ENCODE data around the gene HNRNPUL1. TPM values are rescaled to one million over a fixed set of nuclear protein-coding genes. Genes with fewer than 3 reads are reported as not detected.

The HNRNPUL1 gene
- total and polyA plus RNA-seq, 2 donors (not counting 1 experiment from before 2014, with no cell fraction given) = 60.7 to 273 TPM

GRCh38 chr19:41321600-41322270, 57.6 kb downstream of the HNRNPUL1 start:
- Mint-ChIP-seq H3K4me3 (no peak overlapping the region), H3K4me1 (peaks cover 53% of the 10 kb centered on the region), H3K27me3 (no peaks in the 10 kb centered on the region), H3K27ac (peak overlapping the region; percentile 83), H3K9me3 (ENCODE audit: insufficient read depth) (no peaks in the 10 kb centered on the region)
- 68% methylated on average over 10 of the region's 10 CpGs for WGBS (ENCODE audit: insufficient coverage)
- Histone ChIP-seq H3K9me3 (ENCODE audit: control extremely low read depth in 1 of 3, control insufficient read depth in 2 of 3, insufficient read depth in 1 of 3, low read length in 2 of 3) (no peaks in the 10 kb centered on the region), H3K27ac (ENCODE audit: low read length in 2 of 2) (peak overlapping the region; percentile 29 to 97), H3K4me1 (ENCODE audit: control insufficient read depth in 2 of 2, insufficient read depth in 2 of 2, low read length in 2 of 2) (peaks cover 26 to 53% of the 10 kb centered on the region in 2 donors), H2AFZ (ENCODE audit: insufficient read depth, low read depth, low read length, poor library complexity, severe bottlenecking) (no peak overlapping the region), H4K20me1 (ENCODE audit: control insufficient read depth, insufficient read depth, low read length, poor library complexity, severe bottlenecking) (peaks cover 16% of the 10 kb centered on the region), H3K9ac (ENCODE audit: low read length) (no peak overlapping the region), H3K79me2 (ENCODE audit: control insufficient read depth, insufficient read depth, low read length) (peaks cover 12% of the 10 kb centered on the region), H3K36me3 (replicated peaks in 1 of 2; ENCODE audit: control extremely low read depth in 1 of 2, control insufficient read depth in 1 of 2, extremely low read depth in 1 of 2, insufficient read depth in 2 of 2, low read length in 1 of 2) (peaks cover 0 to 65% of the 10 kb centered on the region in 2 experiments), H3K27me3 (replicated peaks in 1 of 4; ENCODE audit: control extremely low read depth in 1 of 4, control insufficient read depth in 3 of 4, insufficient read depth in 4 of 4, low read length in 3 of 4) (no peaks in the 10 kb centered on the region), H3K4me3 (ENCODE audit: control extremely low read depth in 1 of 5, extremely low read depth in 1 of 5, insufficient read depth in 1 of 5, low read depth in 2 of 5, low read length in 4 of 5) (no peak overlapping the region), H3K4me2 (replicated peaks; ENCODE audit: low read depth, low read length, poor library complexity, severe bottlenecking) (no peak overlapping the region)
- intact Hi-C loops (cut with micrococcal nuclease) = loop anchor here (10.0 kb wide), 1 partner anchor 243 kb away; no protein-coding TSS in a partner anchor
- TF ChIP-seq CTCF (IDR thresholded peaks at IDR 0.05) (peak; percentile 17), EZH2 (IDR thresholded peaks at IDR 0.05; ENCODE audit: borderline replicate concordance, insufficient read depth, low read depth, low read length, poor library complexity, severe bottlenecking) (no peak)
- CTCF ChIA-PET = interaction anchor here (0.9 to 9.7 kb wide), 5 partner anchors 13 to 249 kb away, joined by 3 to 130 read pairs (median 4); partner anchors contain the start of gene TGFB1
- no peak for ATAC-seq (ENCODE audit: low read depth)
- POLR2A ChIA-PET = interaction anchor here (0.6 to 1.9 kb wide), 3 partner anchors 13 to 30 kb away, joined by 3 to 7 read pairs (median 3); no protein-coding TSS in a partner anchor
- DNase-seq = peak; percentile 52

GRCh38 chr19:41322451-41322850, 58.3 kb downstream of the HNRNPUL1 start:
- peaks cover 33 to 60% of the 10 kb centered on the region in 2 donors for H3K4me1 ChIP-seq (ENCODE audit: control insufficient read depth in 2 of 2, insufficient read depth in 2 of 2, low read length in 2 of 2)
- no peak overlapping the region for H3K9ac ChIP-seq (ENCODE audit: low read length)
- no peaks in the 10 kb centered on the region for H3K27me3 ChIP-seq (replicated peaks in 1 of 4; ENCODE audit: control extremely low read depth in 1 of 4, control insufficient read depth in 3 of 4, insufficient read depth in 4 of 4, low read length in 3 of 4)
- Mint-ChIP-seq H3K4me1 (peaks cover 52% of the 10 kb centered on the region), H3K27ac (peak overlapping the region; percentile 83), H3K9me3 (ENCODE audit: insufficient read depth) (no peaks in the 10 kb centered on the region), H3K27me3 (no peaks in the 10 kb centered on the region), H3K4me3 (no peak overlapping the region)
- ChIA-PET CTCF (interaction anchor here (1.2 to 9.7 kb wide), 4 partner anchors 14 to 248 kb away, joined by 4 to 130 read pairs (median 6); partner anchors contain the start of gene TGFB1), POLR2A (interaction anchor here (0.6 to 1.9 kb wide), 2 partner anchors 26 to 30 kb away, joined by 3 to 7 read pairs; no protein-coding TSS in a partner anchor)
- TF ChIP-seq CTCF (IDR thresholded peaks at IDR 0.05) (no peak), EZH2 (IDR thresholded peaks at IDR 0.05; ENCODE audit: borderline replicate concordance, insufficient read depth, low read depth, low read length, poor library complexity, severe bottlenecking) (no peak)
- H4K20me1 ChIP-seq (ENCODE audit: control insufficient read depth, insufficient read depth, low read length, poor library complexity, severe bottlenecking) = peaks cover 16% of the 10 kb centered on the region
- intact Hi-C loops (cut with micrococcal nuclease) = loop anchor here (10.0 kb wide), 1 partner anchor 242 kb away; no protein-coding TSS in a partner anchor
- no peaks in the 10 kb centered on the region for H3K9me3 ChIP-seq (ENCODE audit: control extremely low read depth in 1 of 3, control insufficient read depth in 2 of 3, insufficient read depth in 1 of 3, low read length in 2 of 3)
- H3K27ac ChIP-seq (ENCODE audit: low read length in 2 of 2) = peak overlapping the region in 1 of 2 donors; percentile 97
- no peak overlapping the region for H3K4me3 ChIP-seq (ENCODE audit: control extremely low read depth in 1 of 5, extremely low read depth in 1 of 5, insufficient read depth in 1 of 5, low read depth in 2 of 5, low read length in 4 of 5)
- H2AFZ ChIP-seq (ENCODE audit: insufficient read depth, low read depth, low read length, poor library complexity, severe bottlenecking) = no peak overlapping the region
- peaks cover 5% of the 10 kb centered on the region for H3K79me2 ChIP-seq (ENCODE audit: control insufficient read depth, insufficient read depth, low read length)
- H3K4me2 ChIP-seq (replicated peaks; ENCODE audit: low read depth, low read length, poor library complexity, severe bottlenecking) = no peak overlapping the region
- 93% methylated on average over 9 of the region's 11 CpGs for WGBS (ENCODE audit: insufficient coverage)
- DNase-seq (no peak), ATAC-seq (ENCODE audit: low read depth) (no peak)
- H3K36me3 ChIP-seq (replicated peaks in 1 of 2; ENCODE audit: control extremely low read depth in 1 of 2, control insufficient read depth in 1 of 2, extremely low read depth in 1 of 2, insufficient read depth in 2 of 2, low read length in 1 of 2) = peaks cover 0 to 59% of the 10 kb centered on the region in 2 experiments

All from B cell (primary cell).